Fibroblast of the aortic adventitia (primary cell): ENCODE results near the gene SIKE1. TPM values are rescaled to one million over a fixed set of nuclear protein-coding genes. Genes with fewer than 3 reads are reported as not detected.
A peak's percentile ranks its signal among the peaks of the same experiment; 100 is the strongest.
"Not testable (repeated sequence)": the region's sequence is repeated elsewhere in the genome, so short reads cannot be mapped to it uniquely, and the experiment has no call there.

Experiments used
- DNase-seq: peaks from one replicate; pipeline ENCODE4 v3.0.0-alpha.2; 2010; ENCODE audit warnings: low read depth
- H3K4me3 ChIP-seq: 2 replicates; pipeline ENCODE4 v1.5.1; 2011; ENCODE audit warnings: low read depth, mild to moderate bottlenecking, control low read depth, low read length, moderate library complexity
- total RNA-seq: library from RNA; depleted of rRNA; stranded (reverse); fragments of >200 nt; gene quantifications from 2 replicates; pipeline ENCODE4 v1.2.3, GENCODE V29; 2012; ENCODE audit warnings: low replicate concordance
- TF ChIP-seq, protein P1 (sequence below): IDR thresholded peaks from 2 replicates; pipeline ENCODE4 v1.5.1; 2011; ENCODE audit warnings: mild to moderate bottlenecking, low read length, control low read depth, inconsistent platforms; ENCODE audit not compliant: insufficient read depth

The SIKE1 gene
- 37.4 and 57.4 TPM in 2 replicates for total RNA-seq

DNA sequence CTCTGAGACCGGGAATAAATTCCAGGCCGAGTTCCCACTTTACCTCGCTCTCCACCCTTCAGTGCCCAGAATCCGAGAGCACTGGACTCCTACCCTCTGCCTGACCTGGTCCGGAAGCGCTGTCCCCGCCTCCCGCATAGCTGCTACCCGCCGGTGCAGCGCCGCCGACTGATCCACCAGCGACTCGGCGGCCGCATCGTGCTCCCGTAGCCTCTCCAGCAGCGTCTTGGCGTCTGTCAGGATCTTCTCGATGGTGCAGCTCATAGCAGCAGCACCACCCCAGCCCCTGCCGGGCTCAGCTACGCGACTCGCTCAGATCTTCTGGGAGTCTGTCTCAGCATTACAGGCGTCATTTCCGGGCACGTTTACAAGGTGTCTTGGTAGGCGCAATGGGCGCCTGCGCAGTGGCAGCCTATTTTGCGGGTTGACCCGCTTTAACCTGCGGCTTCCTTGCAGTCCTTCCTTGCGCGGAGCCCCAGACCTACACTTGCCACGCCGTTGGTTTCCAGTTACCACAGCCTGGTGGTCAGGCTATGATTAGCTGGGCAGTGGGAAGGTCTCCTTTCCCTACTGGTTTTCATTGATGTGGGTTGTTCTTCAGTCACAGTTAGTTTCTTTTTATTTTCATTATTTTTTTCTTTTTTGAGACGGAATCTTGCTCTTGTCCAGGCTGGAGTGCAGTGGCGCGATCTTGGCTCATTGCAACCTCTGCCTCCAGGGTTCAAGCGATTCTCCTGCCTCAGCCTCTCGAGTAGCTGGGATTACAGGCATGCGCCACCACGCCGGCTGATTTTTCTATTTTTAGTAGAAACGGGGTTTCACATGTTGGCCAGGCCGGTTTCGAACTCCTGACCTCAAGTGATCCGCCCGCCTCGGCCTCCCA is at the start of gene SIKE1:
SIKE1 (minus strand) TSS at position 342 of the 883 bp plus-strand sequence; CDS start at position 264, 78 bp downstream.
- H3K4me3 ChIP-seq = peak within 1 kb of the TSS; percentile 88
- TF ChIP-seq, protein P1, sequence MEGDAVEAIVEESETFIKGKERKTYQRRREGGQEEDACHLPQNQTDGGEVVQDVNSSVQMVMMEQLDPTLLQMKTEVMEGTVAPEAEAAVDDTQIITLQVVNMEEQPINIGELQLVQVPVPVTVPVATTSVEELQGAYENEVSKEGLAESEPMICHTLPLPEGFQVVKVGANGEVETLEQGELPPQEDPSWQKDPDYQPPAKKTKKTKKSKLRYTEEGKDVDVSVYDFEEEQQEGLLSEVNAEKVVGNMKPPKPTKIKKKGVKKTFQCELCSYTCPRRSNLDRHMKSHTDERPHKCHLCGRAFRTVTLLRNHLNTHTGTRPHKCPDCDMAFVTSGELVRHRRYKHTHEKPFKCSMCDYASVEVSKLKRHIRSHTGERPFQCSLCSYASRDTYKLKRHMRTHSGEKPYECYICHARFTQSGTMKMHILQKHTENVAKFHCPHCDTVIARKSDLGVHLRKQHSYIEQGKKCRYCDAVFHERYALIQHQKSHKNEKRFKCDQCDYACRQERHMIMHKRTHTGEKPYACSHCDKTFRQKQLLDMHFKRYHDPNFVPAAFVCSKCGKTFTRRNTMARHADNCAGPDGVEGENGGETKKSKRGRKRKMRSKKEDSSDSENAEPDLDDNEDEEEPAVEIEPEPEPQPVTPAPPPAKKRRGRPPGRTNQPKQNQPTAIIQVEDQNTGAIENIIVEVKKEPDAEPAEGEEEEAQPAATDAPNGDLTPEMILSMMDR = no peak
- DNase-seq = peak; percentile 92

DNA sequence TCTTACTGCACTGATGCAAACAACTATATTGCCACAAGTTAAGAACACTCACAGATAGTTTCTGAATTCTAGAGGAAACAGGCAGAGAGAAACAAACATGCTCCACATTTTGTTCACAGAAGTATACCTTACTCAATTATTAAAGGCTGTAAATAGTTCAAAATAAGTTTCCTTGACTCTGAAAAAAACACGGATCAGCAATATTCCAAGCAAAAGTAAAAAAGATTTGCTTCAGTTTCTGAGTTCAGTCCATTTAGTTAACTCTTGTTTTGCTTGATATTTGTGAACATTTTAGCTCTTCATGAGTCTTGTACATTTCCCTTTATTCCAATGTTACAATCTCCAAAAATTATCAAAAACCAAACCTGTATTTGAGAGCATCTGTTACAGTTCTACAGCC is 49.6 kb upstream of the SIKE1 start:
- H3K4me3 ChIP-seq, DNase-seq: not testable (repeated sequence)

DNA sequence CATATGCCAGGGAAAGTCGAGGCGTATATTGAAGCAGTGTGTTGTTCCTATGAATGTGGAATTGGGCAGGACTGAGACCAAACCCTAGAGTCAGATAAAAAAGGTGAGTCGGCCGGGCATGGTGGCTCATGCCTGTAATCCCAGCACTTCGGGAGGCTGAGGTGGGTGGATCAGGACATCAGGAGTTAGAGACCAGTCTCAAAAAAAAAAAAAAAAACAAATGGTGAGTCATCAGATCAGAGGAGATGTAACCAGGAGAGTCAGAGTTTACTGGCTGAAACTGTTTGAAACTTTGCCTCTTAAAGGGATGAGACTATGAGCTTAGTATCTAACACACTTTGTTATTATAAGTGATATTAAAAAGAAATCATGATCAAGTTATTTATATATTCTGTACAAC is 47.8 kb upstream of the SIKE1 start:
- DNase-seq = peak; percentile 2
- TF ChIP-seq, protein P1 = no peak
- H3K4me3 ChIP-seq = no peak overlapping the region

DNA sequence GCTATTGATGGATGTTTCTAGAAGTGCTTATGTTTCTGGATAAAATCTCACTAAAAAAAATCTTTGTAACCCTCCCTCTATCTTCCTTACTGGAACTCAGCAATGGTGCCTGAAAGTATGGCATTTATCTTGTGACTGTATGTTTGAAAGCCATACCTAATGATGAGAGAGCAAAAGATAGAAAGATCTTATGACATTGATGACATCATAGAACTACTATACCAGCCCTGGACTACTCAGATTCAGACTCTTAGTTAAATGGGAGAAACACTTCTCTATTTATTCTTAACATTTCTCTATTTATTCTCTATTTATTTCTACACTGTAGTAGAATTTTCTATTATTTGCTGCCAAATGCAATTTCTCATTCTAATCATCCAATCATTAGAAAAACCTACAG is 41.5 kb upstream of the SIKE1 start:
- no peak overlapping the region for H3K4me3 ChIP-seq
- TF ChIP-seq, protein P1 = no peak
- no peak for DNase-seq

DNA sequence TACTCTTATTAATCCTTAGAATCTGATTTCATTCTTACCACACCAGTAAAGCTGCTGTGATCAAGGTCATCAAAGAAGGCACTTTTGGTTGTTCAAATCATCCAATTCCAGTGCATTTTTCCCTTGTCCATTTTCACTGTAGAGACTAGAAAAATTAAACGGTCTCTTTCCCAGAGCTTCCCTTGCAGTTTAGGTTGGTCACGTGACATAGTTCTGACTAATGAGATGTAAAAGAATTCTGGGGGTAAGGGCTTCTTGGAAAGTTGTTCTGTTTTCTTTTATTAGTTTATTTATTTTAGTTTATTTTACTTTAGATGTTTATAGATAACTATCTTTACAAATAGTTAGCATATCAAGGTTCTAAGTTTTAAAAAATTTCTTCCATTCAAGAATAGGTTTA is 39.9 kb upstream of the SIKE1 start:
- H3K4me3 ChIP-seq = no peak overlapping the region
- no peak for DNase-seq
- TF ChIP-seq, protein P1 = no peak

DNA sequence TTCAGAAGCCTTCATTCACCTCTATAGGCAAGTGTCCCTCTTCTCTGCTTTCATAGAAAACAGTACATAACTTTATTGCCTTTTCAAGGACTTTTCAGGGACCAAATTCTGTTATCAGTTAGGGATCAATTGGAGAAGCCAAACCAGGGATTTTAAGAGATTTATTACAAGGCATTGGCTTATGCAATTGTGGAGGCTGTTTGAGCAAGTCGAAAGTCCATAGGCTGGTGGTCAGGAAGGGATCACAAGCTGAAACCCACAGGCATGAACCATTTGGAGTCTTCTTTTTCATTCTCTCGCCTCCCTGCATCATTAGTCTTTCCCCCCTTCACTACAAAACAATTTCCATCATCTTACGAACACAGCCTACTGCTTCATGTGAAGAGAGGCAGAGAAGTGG is 39.4 kb upstream of the SIKE1 start:
- TF ChIP-seq, protein P1 = no peak
- no peak overlapping the region for H3K4me3 ChIP-seq
- no peak for DNase-seq

DNA sequence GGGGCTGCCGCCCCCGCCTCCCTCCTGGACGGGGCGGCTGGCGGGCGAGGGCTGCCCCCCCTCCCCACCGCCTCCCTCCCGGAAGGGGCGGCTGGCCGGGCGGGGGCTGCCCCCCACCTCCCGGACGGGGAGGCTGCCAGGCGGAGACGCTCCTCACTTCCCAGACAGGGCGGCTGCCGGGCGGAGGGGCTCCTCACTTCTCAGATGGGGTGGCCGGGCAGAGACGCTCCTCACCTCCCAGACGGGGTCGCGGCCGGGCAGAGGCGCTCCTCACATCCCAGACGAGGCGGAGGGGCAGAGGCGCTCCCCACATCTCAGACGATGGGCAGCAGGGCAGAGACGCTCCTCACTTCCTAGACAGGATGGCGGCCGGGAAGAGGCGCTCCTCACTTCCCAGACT is 24.0 kb upstream of the SIKE1 start:
- not testable (repeated sequence) for H3K4me3 ChIP-seq, DNase-seq

DNA sequence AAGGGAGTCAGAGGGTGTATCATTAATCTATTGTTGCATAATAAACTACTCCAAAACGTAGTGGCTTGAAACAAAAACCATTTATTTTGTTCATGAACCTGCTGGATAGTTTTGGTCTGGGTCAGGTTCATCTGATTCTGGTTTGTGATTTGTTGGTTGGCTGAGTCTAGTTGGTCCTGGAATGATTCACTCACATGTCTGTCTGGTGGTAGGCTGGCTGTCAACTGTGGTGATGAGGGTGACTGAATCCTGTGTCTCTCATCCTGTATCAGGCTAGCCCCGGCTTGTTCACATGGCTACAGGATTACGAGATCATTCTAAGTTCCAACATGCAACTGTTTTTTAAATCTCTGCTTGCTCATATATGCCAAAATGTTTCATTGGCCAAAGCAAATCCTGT is 22.5 kb upstream of the SIKE1 start:
- DNase-seq = no peak
- TF ChIP-seq, protein P1 = no peak

More for the DNA sequence above, 22.5 kb upstream of the SIKE1 start:
- H3K4me3 ChIP-seq = no peak overlapping the region
